HUES64 (cell line): ENCODE data around the gene WLS.

Experiments used
- H3K27ac ChIP-seq: 2 replicates; pipeline ENCODE4 v1.7.0; 2013; ENCODE audit warnings: low read depth, low read length, inconsistent platforms
- H3K27me3 ChIP-seq: 2 replicates; pipeline ENCODE4 v1.6.1; 2013; ENCODE audit warnings: mild to moderate bottlenecking, low read length; ENCODE audit not compliant: insufficient read depth
- H3K36me3 ChIP-seq: 2 replicates; pipeline ENCODE4 v1.6.1; 2013; ENCODE audit warnings: mild to moderate bottlenecking, low read length; ENCODE audit not compliant: insufficient read depth
- H3K4me1 ChIP-seq: 2 replicates; pipeline ENCODE4 v1.6.1; 2013; ENCODE audit warnings: mild to moderate bottlenecking, low read length, moderate library complexity; ENCODE audit not compliant: insufficient read depth
- H3K4me3 ChIP-seq: 2 replicates; pipeline ENCODE4 v1.5.1; 2013; ENCODE audit warnings: mild to moderate bottlenecking, low read length, moderate library complexity
- H3K9ac ChIP-seq: 2 replicates; pipeline ENCODE4 v1.6.1; 2013; ENCODE audit warnings: mild to moderate bottlenecking, low read depth, low read length
- H3K9me3 ChIP-seq: 2 replicates; pipeline ENCODE4 v1.6.1; 2013; ENCODE audit warnings: low read depth, low read length; ENCODE audit not compliant: insufficient read depth
- WGBS: fragments of 150-250, 120-280 bp; methylation state at CpG from one replicate; pipeline ENCODE4 v1.1.7; 2013; ENCODE audit warnings: missing lambda C conversion rate; 5-methylcytosine and 5-hydroxymethylcytosine counted together

Gene WLS

DNA sequence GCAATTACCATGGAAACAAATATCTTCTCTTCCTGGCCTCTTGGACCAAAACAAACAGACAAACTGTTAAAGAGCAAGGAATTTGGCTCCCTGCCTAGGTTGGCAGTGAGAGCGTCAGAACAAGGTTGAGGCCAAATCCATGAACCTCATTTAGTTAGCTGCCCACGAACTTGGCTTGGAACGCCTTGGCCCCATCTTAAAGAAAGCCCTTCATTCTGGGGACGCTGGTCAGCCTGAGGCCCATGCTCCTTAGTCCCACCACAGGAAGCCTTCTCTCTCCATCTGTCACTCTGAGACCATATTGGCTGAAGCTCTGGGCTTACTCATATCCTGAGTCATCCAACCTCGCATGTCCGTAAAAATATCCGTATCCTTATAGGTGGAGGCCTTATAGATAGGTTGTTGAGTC is 119.5 kb downstream of the WLS start:
- no peaks in the 10 kb centered on the region for H3K36me3 ChIP-seq
- WGBS, result 81% methylated on average over 7 of the region's 7 CpGs
- no peaks in the 10 kb centered on the region for H3K27me3 ChIP-seq
- H3K9ac ChIP-seq, result no peak overlapping the region
- no peaks in the 10 kb centered on the region for H3K4me1 ChIP-seq
- no peak overlapping the region for H3K4me3 ChIP-seq
- H3K27ac ChIP-seq, result no peak overlapping the region
- no peaks in the 10 kb centered on the region for H3K9me3 ChIP-seq

DNA sequence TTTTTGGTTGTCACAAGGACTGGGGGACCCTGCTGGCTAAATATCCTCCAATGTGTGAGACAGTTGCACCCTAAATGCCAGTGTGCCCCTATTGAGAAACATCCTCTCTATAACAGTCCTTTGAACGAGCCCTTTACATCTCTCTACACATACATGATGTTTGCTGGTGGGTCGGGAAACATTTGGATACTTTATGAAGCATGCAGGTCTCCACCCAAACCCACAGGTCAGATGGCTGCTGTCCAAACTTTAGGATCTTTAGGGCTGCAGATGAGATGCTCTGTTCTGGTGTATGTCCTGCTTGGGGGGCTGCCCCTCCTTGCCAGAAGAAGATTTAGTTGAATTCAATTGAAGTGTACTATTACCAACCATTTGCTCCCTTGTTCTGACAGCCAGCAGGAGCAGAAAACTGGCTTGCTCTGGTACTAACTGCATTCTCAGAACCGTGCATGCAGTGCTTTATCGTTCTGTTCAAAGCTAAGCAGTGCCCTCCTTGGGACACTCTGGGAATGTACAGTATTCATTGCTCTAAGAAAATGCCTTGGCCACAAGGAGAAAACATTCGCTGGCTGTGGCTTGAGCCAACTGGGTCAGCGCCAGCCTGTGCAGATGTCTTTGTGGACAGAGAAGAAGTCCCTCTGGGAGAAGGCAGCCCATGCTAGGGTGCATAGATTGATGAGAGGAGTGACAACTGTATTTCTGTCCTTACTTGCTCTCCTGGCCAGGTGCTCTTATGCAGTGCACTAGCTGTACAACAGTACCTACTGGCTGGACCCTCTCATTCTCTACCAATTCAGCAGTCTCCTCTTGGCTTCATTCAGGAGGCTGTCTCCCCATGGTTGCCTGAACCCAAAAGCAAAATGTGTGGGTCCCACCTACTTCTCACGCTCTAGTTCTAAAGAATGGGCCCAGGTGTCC is 120.5 kb downstream of the WLS start:
- no peaks in the 10 kb centered on the region for H3K4me1 ChIP-seq
- H3K9ac ChIP-seq, result no peak overlapping the region
- H3K36me3 ChIP-seq, result no peaks in the 10 kb centered on the region
- no peaks in the 10 kb centered on the region for H3K27me3 ChIP-seq
- H3K27ac ChIP-seq, result no peak overlapping the region
- 81% methylated on average over 7 of the region's 7 CpGs for WGBS
- H3K9me3 ChIP-seq, result no peaks in the 10 kb centered on the region
- no peak overlapping the region for H3K4me3 ChIP-seq

DNA sequence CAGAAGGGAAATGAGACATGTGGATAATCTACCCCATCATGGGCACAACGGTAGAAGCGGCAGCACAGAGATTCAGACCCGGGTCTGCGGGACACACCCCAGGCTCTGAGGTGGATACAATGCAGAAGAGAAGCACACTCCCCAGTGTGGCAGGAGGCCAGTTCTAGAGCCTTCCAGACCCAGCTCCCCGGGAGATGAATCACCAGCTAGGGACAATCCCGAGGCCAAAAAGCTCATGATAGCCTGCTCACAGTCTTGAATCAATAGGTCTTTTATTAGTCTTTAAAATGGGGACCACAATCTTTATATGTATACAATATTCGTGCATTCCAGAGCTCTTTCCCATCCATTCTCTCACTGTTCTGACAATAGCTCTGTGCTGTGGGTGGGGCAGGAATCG is 124.6 kb downstream of the WLS start:
- H3K4me1 ChIP-seq, result no peaks in the 10 kb centered on the region; the same call in 1 of the 2 replicates
- WGBS, result 73% methylated on average over 7 of the region's 8 CpGs
- H3K27me3 ChIP-seq, result no peaks in the 10 kb centered on the region
- H3K4me3 ChIP-seq, result no peak overlapping the region
- no peaks in the 10 kb centered on the region for H3K9me3 ChIP-seq
- no peak overlapping the region for H3K9ac ChIP-seq
- H3K36me3 ChIP-seq, result no peaks in the 10 kb centered on the region
- no peak overlapping the region for H3K27ac ChIP-seq

DNA sequence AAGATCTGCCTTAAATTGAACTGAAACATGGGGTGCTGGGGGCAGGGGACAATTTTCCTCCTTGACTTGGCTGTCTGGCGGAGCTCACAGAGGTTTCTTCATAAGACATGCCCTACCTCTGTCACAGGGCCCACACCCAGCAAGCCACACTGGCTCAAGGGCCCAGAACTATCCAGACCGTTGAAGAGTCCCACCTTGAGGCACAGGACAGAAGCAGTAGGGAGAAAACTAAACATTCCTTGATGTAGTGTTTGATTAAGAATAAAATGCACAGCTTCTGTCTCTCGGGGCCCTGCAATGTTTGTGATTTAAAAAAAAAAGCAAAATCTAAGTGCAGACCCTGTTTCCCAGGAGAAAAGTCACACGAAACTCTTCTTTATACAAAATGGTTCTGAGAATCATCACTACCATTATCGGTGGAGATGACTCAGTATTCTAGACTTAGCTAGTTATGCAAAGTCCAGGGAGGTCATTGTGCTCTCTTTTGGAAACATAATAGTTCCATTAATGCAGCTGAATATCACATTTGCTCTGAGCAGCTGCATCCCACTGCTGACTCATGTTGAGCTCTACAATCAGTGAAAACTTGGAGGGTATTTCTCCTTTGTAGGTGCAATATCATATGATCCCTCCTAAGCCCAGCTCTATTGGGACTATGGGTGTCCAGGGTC is 128.3 kb downstream of the WLS start:
- Histone ChIP-seq H3K4me3 (no peak overlapping the region), H3K27me3 (no peaks in the 10 kb centered on the region), H3K9me3 (no peaks in the 10 kb centered on the region), H3K9ac (no peak overlapping the region), H3K4me1 (no peaks in the 10 kb centered on the region; the same call in 1 of the 2 replicates), H3K36me3 (no peaks in the 10 kb centered on the region), H3K27ac (no peak overlapping the region)
- WGBS, result 92% methylated on average over 5 of the region's 5 CpGs

DNA sequence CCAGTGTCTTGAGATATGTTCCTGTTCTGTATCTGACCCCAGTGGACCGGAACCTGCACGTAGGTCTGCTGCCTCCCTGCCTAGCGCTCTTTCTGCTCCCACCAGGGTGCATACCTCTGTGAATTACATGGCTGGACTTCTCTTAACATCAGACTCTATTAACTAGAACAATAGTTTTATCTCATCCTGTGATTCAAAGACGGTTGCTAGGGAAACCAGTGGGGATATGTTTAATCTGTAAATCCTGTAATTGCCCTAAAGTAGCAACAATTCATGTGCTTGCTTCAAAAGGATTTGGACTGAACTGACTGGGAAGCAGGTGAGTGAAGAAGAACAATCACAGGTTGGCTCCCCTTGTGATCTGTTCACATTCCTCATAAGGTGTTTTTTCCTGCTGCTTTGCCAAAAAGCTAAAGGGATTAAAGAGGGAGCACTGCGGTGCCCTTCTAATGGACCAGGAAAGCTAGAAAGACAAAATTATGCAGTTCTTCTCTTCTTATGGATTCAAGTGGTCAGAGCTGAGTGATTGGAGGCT is 129.2 kb downstream of the WLS start:
- Histone ChIP-seq H3K27me3 (no peaks in the 10 kb centered on the region), H3K36me3 (no peaks in the 10 kb centered on the region), H3K9me3 (no peaks in the 10 kb centered on the region), H3K4me1 (no peaks in the 10 kb centered on the region; the same call in 1 of the 2 replicates), H3K27ac (no peak overlapping the region), H3K9ac (no peak overlapping the region), H3K4me3 (no peak overlapping the region)
- WGBS, result 90% methylated on average over 5 of the region's 5 CpGs

DNA sequence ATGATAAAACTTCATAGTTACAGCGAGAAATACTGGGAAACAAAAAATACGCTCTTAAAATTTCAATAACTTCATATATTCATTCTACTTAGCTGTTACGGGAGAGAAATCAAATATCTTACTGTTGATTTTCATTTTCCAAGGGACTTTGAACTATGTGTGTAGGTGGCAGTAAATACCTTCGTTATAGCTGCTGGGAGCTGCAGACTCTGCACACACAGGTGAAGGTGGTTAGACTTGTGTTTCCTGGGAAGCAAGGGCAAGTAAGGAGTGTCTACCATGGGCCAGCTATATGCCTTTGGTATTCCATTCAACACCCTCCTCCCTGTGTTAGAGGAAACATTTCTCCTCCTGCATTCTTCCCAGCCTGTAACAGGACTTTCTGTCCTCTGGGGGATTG is 130.5 kb downstream of the WLS start:
- Histone ChIP-seq H3K9ac (no peak overlapping the region), H3K36me3 (no peaks in the 10 kb centered on the region), H3K27ac (no peak overlapping the region), H3K4me1 (no peaks in the 10 kb centered on the region; the same call in 1 of the 2 replicates), H3K27me3 (no peaks in the 10 kb centered on the region), H3K4me3 (no peak overlapping the region), H3K9me3 (no peaks in the 10 kb centered on the region)
- 95% methylated on average over 4 of the region's 4 CpGs for WGBS

DNA sequence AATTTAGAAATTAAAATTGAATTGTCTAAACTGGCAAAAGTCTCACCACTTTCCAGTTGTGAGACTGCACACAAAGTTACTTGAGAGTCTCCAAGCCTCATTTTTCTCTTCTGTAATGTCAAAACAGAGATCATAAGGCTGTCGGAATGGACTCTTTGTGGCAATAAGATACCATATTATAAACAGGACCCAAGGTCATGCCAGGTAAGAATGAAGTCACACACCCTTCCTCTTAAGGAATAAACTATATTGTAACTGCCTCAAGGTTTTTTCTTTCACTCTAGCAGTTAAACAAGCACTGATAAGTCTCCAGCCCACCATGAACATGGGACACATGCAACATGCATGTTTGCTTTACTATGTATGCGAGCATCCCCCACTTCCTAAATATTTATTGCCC is 131.8 kb downstream of the WLS start:
- no peaks in the 10 kb centered on the region for H3K9me3 ChIP-seq
- 94% methylated on average over 2 of the region's 2 CpGs for whole genome bisulfite sequencing

DNA sequence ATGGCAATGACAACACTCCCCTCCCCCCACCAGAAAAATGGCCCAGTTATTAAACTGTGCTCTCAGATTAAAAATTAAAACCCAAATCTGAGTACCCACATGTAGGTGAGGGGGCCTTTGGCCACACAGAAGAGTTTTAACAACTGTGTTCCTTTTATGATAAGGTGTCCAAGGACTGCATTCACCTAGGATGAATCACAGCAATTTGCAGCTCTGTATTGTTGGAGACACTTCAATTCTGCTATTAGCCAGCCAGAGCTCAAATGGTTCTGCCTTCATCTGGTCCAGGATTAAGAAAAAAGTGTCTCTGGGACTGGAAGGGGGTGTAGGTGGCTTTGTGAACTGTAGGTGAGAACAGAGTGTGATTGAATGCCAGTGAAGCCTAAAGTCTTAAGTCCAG is 138.6 kb downstream of the WLS start:
- no peak overlapping the region for H3K9ac ChIP-seq
- H3K27ac ChIP-seq, result no peak overlapping the region
- no peaks in the 10 kb centered on the region for H3K27me3 ChIP-seq
- no peaks in the 10 kb centered on the region for H3K4me1 ChIP-seq
- no peak overlapping the region for H3K4me3 ChIP-seq
- no peaks in the 10 kb centered on the region for H3K36me3 ChIP-seq
- no peaks in the 10 kb centered on the region for H3K9me3 ChIP-seq

More for the DNA sequence above, 131.8 kb downstream of the WLS start:
- Histone ChIP-seq H3K4me1 (no peaks in the 10 kb centered on the region; the same call in 1 of the 2 replicates), H3K27me3 (no peaks in the 10 kb centered on the region), H3K36me3 (no peaks in the 10 kb centered on the region), H3K4me3 (no peak overlapping the region), H3K27ac (no peak overlapping the region), H3K9ac (no peak overlapping the region)

DNA sequence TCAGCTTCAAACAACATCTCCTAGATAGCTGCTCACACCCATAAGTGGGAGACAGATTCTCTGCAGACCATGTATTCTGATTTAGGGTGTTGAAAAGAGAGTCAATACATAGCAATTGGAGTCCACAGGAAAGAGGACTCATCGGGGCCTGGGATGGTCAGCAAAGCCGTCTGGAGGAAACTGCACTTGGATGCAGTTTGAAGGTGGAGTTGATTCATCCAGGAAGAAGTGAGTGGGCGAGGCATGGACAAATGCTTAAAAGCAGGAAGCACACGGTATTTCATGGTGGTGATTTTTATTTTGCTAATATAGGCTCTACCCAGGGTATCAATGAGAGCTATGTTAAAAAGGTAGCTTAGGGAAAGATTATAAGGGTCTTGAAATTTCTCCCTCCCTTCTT is 145.1 kb downstream of the WLS start:
- H3K9ac ChIP-seq, result no peak overlapping the region
- H3K9me3 ChIP-seq, result no peaks in the 10 kb centered on the region
- H3K27me3 ChIP-seq, result no peaks in the 10 kb centered on the region
- H3K4me3 ChIP-seq, result no peak overlapping the region
- H3K4me1 ChIP-seq, result no peaks in the 10 kb centered on the region
- H3K27ac ChIP-seq, result no peak overlapping the region
- H3K36me3 ChIP-seq, result no peaks in the 10 kb centered on the region
- WGBS, result 92% methylated on average over 4 of the region's 4 CpGs

DNA sequence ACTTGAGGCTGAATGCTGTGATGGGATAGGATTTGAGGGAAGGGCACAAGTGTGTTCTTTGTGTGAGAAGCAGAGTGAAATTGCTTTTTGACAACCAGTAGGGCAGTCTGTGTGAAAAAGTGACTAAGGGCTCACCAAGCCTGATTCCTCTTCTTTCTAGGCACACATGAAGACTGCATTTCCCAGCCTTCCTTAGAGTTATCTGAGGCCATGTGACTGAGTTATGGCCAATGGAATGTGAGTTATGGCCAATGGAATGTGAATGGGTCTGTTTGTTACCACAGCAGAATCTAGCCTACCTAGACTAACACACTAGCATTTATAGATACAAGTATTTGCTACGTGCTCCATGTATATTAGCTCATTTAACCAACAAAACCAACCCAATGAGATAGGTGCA is 146.6 kb downstream of the WLS start:
- Histone ChIP-seq H3K27ac (no peak overlapping the region), H3K9ac (no peak overlapping the region), H3K36me3 (no peaks in the 10 kb centered on the region), H3K4me3 (no peak overlapping the region), H3K27me3 (no peaks in the 10 kb centered on the region), H3K9me3 (no peaks in the 10 kb centered on the region), H3K4me1 (no peaks in the 10 kb centered on the region)
- WGBS, result 100% methylated on average over 1 of the region's 1 CpG

DNA sequence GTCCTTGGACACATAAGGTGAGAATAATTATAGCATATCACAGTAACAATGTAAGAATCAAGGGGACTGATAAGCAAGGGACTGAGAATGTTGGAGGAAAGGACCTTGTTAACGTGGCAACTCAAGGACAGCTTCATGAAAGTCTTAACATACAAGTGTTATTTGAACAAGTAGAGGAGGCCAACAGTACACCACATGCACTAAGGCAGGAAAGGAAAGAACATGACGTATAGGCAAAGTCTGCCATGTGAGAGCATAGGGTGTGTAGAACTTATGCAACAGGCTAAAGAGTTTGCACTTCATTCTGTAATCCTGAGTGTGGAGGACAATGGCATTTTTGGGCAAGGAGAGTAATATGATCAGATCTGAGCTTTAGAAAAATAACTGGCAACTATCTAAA is 148.6 kb downstream of the WLS start:
- Histone ChIP-seq H3K27me3 (no peaks in the 10 kb centered on the region), H3K4me3 (no peak overlapping the region), H3K36me3 (no peaks in the 10 kb centered on the region), H3K9ac (no peak overlapping the region), H3K27ac (no peak overlapping the region), H3K9me3 (no peaks in the 10 kb centered on the region), H3K4me1 (no peaks in the 10 kb centered on the region)
- WGBS, result 47% methylated on average over 2 of the region's 2 CpGs
